IMR-90 (cell line): Measurements from ENCODE around the gene POFUT1. TPM values are rescaled to one million over a fixed set of nuclear protein-coding genes. Genes with fewer than 3 reads are reported as not detected.

ENCODE experiments used
- ATAC-seq: fragments of 200-7000 bp; cut with Tn5 transposase; 2 replicates; pipeline ENCODE4 v1.9.1; 2020; ENCODE audit warnings: low read depth, mild to moderate bottlenecking, moderate library complexity
- BruUV-seq: library from RNA; stranded (reverse); fragments of 400-500 nt; replicated peaks from 2 replicates; lab custom pipeline; 2021; lab: Mats Ljungman, UMichigan
- CTCF ChIA-PET: fragments of 300-600 bp; formaldehyde crosslinking; extraction: SDS; loops from one replicate; lab custom pipeline; 2021; ENCODE audit warnings: antibody characterized with exemption; lab: Yijun Ruan, JAX
- POLR2A ChIA-PET: fragments of 300-600 bp; sonication (Branson Sonifier 250); formaldehyde crosslinking; loops from one replicate; lab custom pipeline; 2022; ENCODE audit warnings: antibody characterized with exemption; ENCODE audit not compliant: unreplicated experiment; lab: Charles Lee
- DNase-seq: peaks from one replicate; pipeline ENCODE4 v3.0.0; 2013
- H2AFZ ChIP-seq: replicated peaks from 2 replicates; pipeline ENCODE3; 2013; ENCODE audit warnings: low read length, mild to moderate bottlenecking; ENCODE audit not compliant: poor library complexity
- H2AK5ac ChIP-seq: 2 replicates; pipeline ENCODE4 v1.6.1; 2013; ENCODE audit warnings: low read depth, low read length, inconsistent platforms
- H2AK9ac ChIP-seq: replicated peaks from 2 replicates; pipeline ENCODE3; 2013; ENCODE audit warnings: mild to moderate bottlenecking, low read depth, low read length, moderate library complexity; ENCODE audit not compliant: poor library complexity
- H2BK120ac ChIP-seq: 2 replicates; pipeline ENCODE4 v1.6.1; 2013; ENCODE audit warnings: low read depth, low read length, inconsistent platforms
- H2BK15ac ChIP-seq: 3 replicates; pipeline ENCODE4 v1.6.1; 2013; ENCODE audit warnings: low read depth, low read length, inconsistent platforms
- H2BK20ac ChIP-seq: 2 replicates; pipeline ENCODE4 v1.6.1; 2013; ENCODE audit warnings: low read depth, mild to moderate bottlenecking, inconsistent platforms, low read length, moderate library complexity
- H2BK5ac ChIP-seq: 2 replicates; pipeline ENCODE4 v1.6.1; 2013; ENCODE audit warnings: mild to moderate bottlenecking, low read depth, low read length, inconsistent platforms; ENCODE audit not compliant: poor library complexity, severe bottlenecking
- H3K14ac ChIP-seq: replicated peaks from 2 replicates; pipeline ENCODE4 v1.6.1; 2013; ENCODE audit warnings: low read depth, low read length, inconsistent platforms
- H3K18ac ChIP-seq: 2 replicates; pipeline ENCODE4 v1.6.1; 2013; ENCODE audit warnings: low read depth, low read length, control low read depth
- H3K23ac ChIP-seq: 2 replicates; pipeline ENCODE4 v1.6.1; 2013; ENCODE audit warnings: low read depth, low read length, inconsistent platforms
- H3K27ac ChIP-seq: 2 replicates; pipeline ENCODE4 v1.5.1; 2013; ENCODE audit warnings: mild to moderate bottlenecking, control low read depth, low read length; ENCODE audit not compliant: insufficient read depth
- H3K27me3 ChIP-seq: 2 replicates; pipeline ENCODE4 v1.6.1; 2013; ENCODE audit warnings: low read length; ENCODE audit not compliant: control insufficient read depth, insufficient read depth
- H3K36me3 ChIP-seq: 2 replicates; pipeline ENCODE4 v1.6.1; 2013; ENCODE audit warnings: low read length, mixed read lengths; ENCODE audit not compliant: control insufficient read depth, insufficient read depth
- H3K4ac ChIP-seq: 2 replicates; pipeline ENCODE4 v1.6.1; 2013; ENCODE audit warnings: low read depth, low read length, inconsistent platforms
- H3K4me1 ChIP-seq: 2 replicates; pipeline ENCODE4 v1.6.1; 2013; ENCODE audit warnings: low read length, mixed read lengths; ENCODE audit not compliant: control insufficient read depth, insufficient read depth
- H3K4me2 ChIP-seq: 2 replicates; pipeline ENCODE4 v1.6.1; 2013; ENCODE audit warnings: low read depth, mild to moderate bottlenecking, control low read depth, low read length, moderate library complexity
- H3K4me3 ChIP-seq: 2 replicates; pipeline ENCODE4 v1.5.1; 2013; ENCODE audit warnings: low read depth, mild to moderate bottlenecking, control low read depth, low read length, moderate library complexity; ENCODE audit not compliant: insufficient read depth
- H3K56ac ChIP-seq: 2 replicates; pipeline ENCODE4 v1.6.1; 2013; ENCODE audit warnings: low read length, inconsistent platforms; ENCODE audit not compliant: insufficient read depth; ENCODE audit errors: extremely low read depth
- H3K79me1 ChIP-seq, 2 experiments: 2 replicates each; pipeline ENCODE4 v1.6.1; 2013; ENCODE audit warnings: low read length in 2 of 2, inconsistent platforms in 1 of 2, low read depth in 1 of 2
- H3K9ac ChIP-seq: 2 replicates; pipeline ENCODE4 v1.6.1; 2013; ENCODE audit warnings: low read depth, low read length, control low read depth
- H3K9me1 ChIP-seq: 2 replicates; pipeline ENCODE4 v1.6.1; 2013; ENCODE audit warnings: low read length, inconsistent platforms; ENCODE audit not compliant: insufficient read depth
- H3K9me3 ChIP-seq: 2 replicates; pipeline ENCODE4 v1.6.1; 2013; ENCODE audit warnings: low read length; ENCODE audit not compliant: control insufficient read depth, insufficient read depth
- H4K20me1 ChIP-seq: 2 replicates; pipeline ENCODE4 v1.6.1; 2013; ENCODE audit warnings: low read length, inconsistent platforms; ENCODE audit not compliant: insufficient read depth
- H4K5ac ChIP-seq: 2 replicates; pipeline ENCODE4 v1.6.1; 2013; ENCODE audit warnings: mild to moderate bottlenecking, low read depth, low read length, control low read depth
- H4K8ac ChIP-seq, 2 experiments: 2 replicates each; pipeline ENCODE4 v1.6.1; 2013; ENCODE audit warnings: low read depth in 2 of 2, low read length in 2 of 2, control low read depth in 1 of 2, inconsistent platforms in 1 of 2
- H4K91ac ChIP-seq: 2 replicates; pipeline ENCODE4 v1.6.1; 2013; ENCODE audit warnings: low read depth, low read length, inconsistent platforms; ENCODE audit not compliant: insufficient read depth
- BHLHE40 ChIP-seq: fragments of 150-350 bp; IDR thresholded peaks from 2 replicates; pipeline ENCODE4 v1.6.1; 2016; ENCODE audit warnings: mild to moderate bottlenecking, low read depth, low read length
- CEBPB ChIP-seq: IDR thresholded peaks from 2 replicates; pipeline ENCODE4 v1.6.1; 2012; ENCODE audit warnings: low read depth, low read length, improper control_type of control experiment
- CHD1 ChIP-seq: IDR thresholded peaks from 2 replicates; pipeline ENCODE4 v1.6.1; 2012; ENCODE audit warnings: low read depth, low read length, improper control_type of control experiment
- CTCF ChIP-seq: conservative IDR thresholded peaks from 2 replicates; pipeline ENCODE4 v1.5.1; 2012; ENCODE audit warnings: mild to moderate bottlenecking, low read depth, low read length, improper control_type of control experiment
- ELK1 ChIP-seq: fragments of 150-350 bp; IDR thresholded peaks from 2 replicates; pipeline ENCODE4 v1.6.1; 2016; ENCODE audit warnings: low read depth, mild to moderate bottlenecking, low read length, moderate library complexity, borderline replicate concordance
- FOS ChIP-seq: fragments of 150-350 bp; IDR thresholded peaks from 2 replicates; pipeline ENCODE4 v1.6.1; 2016; ENCODE audit warnings: low read depth, low read length
- MAFK ChIP-seq: IDR thresholded peaks from 2 replicates; pipeline ENCODE4 v1.6.1; 2012; ENCODE audit warnings: low read depth, low read length, improper control_type of control experiment
- MAZ ChIP-seq: IDR thresholded peaks from 2 replicates; pipeline ENCODE4 v1.6.1; 2012; ENCODE audit warnings: low read depth, mild to moderate bottlenecking, low read length, improper control_type of control experiment, moderate library complexity, borderline replicate concordance
- MXI1 ChIP-seq: IDR thresholded peaks from 2 replicates; pipeline ENCODE4 v1.6.1; 2012; ENCODE audit warnings: low read depth, mild to moderate bottlenecking, low read length, moderate library complexity, borderline replicate concordance
- NFE2L2 ChIP-seq: fragments of 150-350 bp; IDR thresholded peaks from 2 replicates; pipeline ENCODE4 v1.6.1; 2016; ENCODE audit warnings: low read depth, mild to moderate bottlenecking, low read length
- POLR2A ChIP-seq: IDR thresholded peaks from 2 replicates; pipeline ENCODE4 v1.6.1; 2012; ENCODE audit warnings: mild to moderate bottlenecking, low read depth, low read length
- RAD21 ChIP-seq: IDR thresholded peaks from 2 replicates; pipeline ENCODE4 v1.6.1; 2012; ENCODE audit warnings: low read length, improper control_type of control experiment
- RCOR1 ChIP-seq: IDR thresholded peaks from 2 replicates; pipeline ENCODE4 v1.6.1; 2012; ENCODE audit warnings: mild to moderate bottlenecking, low read length, improper control_type of control experiment; ENCODE audit not compliant: insufficient replicate concordance
- RFX5 ChIP-seq: IDR thresholded peaks from 2 replicates; pipeline ENCODE4 v1.8.0; 2012; ENCODE audit warnings: low read depth, mild to moderate bottlenecking, low read length, moderate library complexity
- SMC3 ChIP-seq: fragments of 150-350 bp; IDR thresholded peaks from 2 replicates; pipeline ENCODE4 v1.6.1; 2016; ENCODE audit warnings: low read depth, mild to moderate bottlenecking, antibody characterized with exemption, low read length, moderate library complexity
- USF2 ChIP-seq: fragments of 150-350 bp; IDR thresholded peaks from 2 replicates; pipeline ENCODE4 v1.6.1; 2017; ENCODE audit warnings: mild to moderate bottlenecking, antibody characterized with exemption, low read length, low read depth
- WGBS, 2 experiments: methylation state at CpG; one replicate each; pipeline versions ENCODE4 v1.1.5 to v1.1.7; 2013; ENCODE audit warnings: missing lambda C conversion rate in 2 of 2; ENCODE audit not compliant: insufficient read length in 1 of 2; ENCODE audit errors: extremely low coverage in 2 of 2; 5-methylcytosine and 5-hydroxymethylcytosine counted together
- dilution Hi-C: fragments of 300-500 bp; cut with HindIII; formaldehyde crosslinking; loops from one replicate; pipeline ENCODE4 v1.14.3; 2018; ENCODE audit warnings: low sequenced_read_pairs; ENCODE audit not compliant: unreplicated experiment
- in situ Hi-C: fragments of 300-500 bp; cut with MboI; formaldehyde crosslinking; loops from 3 replicates; pipeline ENCODE4 v1.14.3; 2019; ENCODE audit warnings: low sequenced_read_pairs, inconsistent platforms, mixed read lengths
- intact Hi-C: fragments of 100-400 bp; cut with micrococcal nuclease; formaldehyde crosslinking; loops from 2 replicates; pipeline ENCODE4 v1.10.0; 2022
- polyA plus RNA-seq, 3 experiments: library from polyadenylated mRNA; depleted of rRNA; stranded (reverse); fragments of >200 nt; gene quantifications; 2 replicates each; pipeline ENCODE4 v1.2.3, GENCODE V29; 2012; ENCODE audit warnings: low replicate concordance in 1 of 3
- total RNA-seq: library from RNA; depleted of rRNA; stranded (reverse); fragments of >200 nt; gene quantifications from 2 replicates; pipeline ENCODE4 v1.2.3, GENCODE V29; 2012

POFUT1 gene
- total and polyA plus RNA-seq, 2 of the 4 experiments (the other 2 are of a cell fraction), result 25.5 to 41.1 TPM

GRCh38 chr20:32215729-32216128 lies 8.0 kb downstream of the POFUT1 start:
- ChIA-PET CTCF (no interaction called here), POLR2A (no interaction called here)

More at GRCh38 chr20:32215729-32216128, 8.0 kb downstream of the POFUT1 start:
- Histone ChIP-seq H3K79me1 (peaks cover 11 to 34% of the 10 kb centered on the region in 2 experiments), H2BK20ac (no peak overlapping the region), H2AFZ (no peak overlapping the region), H2BK15ac (no peak overlapping the region), H3K4me2 (no peak overlapping the region), H4K91ac (no peak overlapping the region), H2AK5ac (no peak overlapping the region), H4K8ac (no peak overlapping the region), H2BK120ac (no peak overlapping the region), H3K36me3 (peaks cover 45% of the 10 kb centered on the region), H4K20me1 (no peaks in the 10 kb centered on the region), H3K18ac (no peak overlapping the region), H2AK9ac (no peak overlapping the region), H2BK5ac (no peak overlapping the region), H3K27ac (no peak overlapping the region), H4K5ac (no peak overlapping the region), H3K9me1 (peaks cover 12% of the 10 kb centered on the region; the same call in 1 of the 2 replicates), H3K4me3 (no peak overlapping the region), H3K23ac (no peak overlapping the region), H3K14ac (no peak overlapping the region), H3K4ac (no peak overlapping the region), H3K9me3 (no peaks in the 10 kb centered on the region), H3K56ac (no peak overlapping the region), H3K4me1 (no peaks in the 10 kb centered on the region), H3K27me3 (no peaks in the 10 kb centered on the region), H3K9ac (no peak overlapping the region)
- TF ChIP-seq RCOR1 (no peak), RAD21 (no peak), CEBPB (no peak), SMC3 (no peak), CTCF (no peak), CHD1 (no peak), BHLHE40 (no peak), USF2 (no peak), MAZ (no peak), ELK1 (no peak), MXI1 (no peak), POLR2A (no peak), RFX5 (no peak), FOS (no peak), NFE2L2 (no peak), MAFK (no peak)
- no peak for DNase-seq
- BruUV-seq, result no TSS peak
- ATAC-seq, result no peak
- WGBS, 2 experiments, result 80% methylated on average over 1 of the region's 3 CpGs; no CpG with 5 or more reads in 1 of the 2 experiments
- dilution Hi-C loops (no loop called here), intact Hi-C loops (no loop called here), in situ Hi-C loops (no loop called here)
